Measurements from ENCODE around the gene GRIA1.

- TF ChIP-seq POLR2AphosphoS5 (IDR thresholded peaks at IDR 0.05) (no peak), CTCF (IDR thresholded peaks at IDR 0.05) (no peak)
These were observed 186.4 kb downstream of the GRIA1 start for GRCh38 chr5:153676821-153677220.
